GM18861 (cell line): Measurements from ENCODE around the gene GSG1.
"Not testable (repeated sequence)": the region's sequence is repeated elsewhere in the genome, so short reads cannot be mapped to it uniquely, and the experiment has no call there.

ENCODE experiments used
- ATAC-seq: cut with Tn5 transposase; IDR thresholded peaks from one replicate; pipeline ENCODE4 v1.9.1; 2021; ENCODE audit not compliant: unreplicated experiment

Gene GSG1

DNA sequence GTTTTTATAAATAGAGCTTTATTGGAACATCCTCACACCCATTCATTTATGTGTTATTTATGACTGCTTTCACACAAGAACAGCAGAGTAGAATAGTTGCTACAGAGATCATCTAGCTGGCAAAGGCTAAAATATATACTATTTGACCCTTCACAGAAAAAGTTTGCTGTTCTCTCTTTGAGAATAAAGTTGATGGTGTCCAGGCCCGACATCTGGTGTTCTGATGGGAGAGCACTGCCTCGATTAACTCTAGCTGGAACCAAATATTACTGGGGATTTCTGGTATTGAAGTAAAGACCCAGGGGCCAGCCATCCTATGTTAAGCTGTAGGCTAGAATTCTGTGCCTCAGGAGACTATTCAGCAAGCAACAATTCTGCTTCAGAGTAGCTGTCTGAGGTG lies 37.5 kb downstream of the GSG1 start:
- ATAC-seq: no peak

DNA sequence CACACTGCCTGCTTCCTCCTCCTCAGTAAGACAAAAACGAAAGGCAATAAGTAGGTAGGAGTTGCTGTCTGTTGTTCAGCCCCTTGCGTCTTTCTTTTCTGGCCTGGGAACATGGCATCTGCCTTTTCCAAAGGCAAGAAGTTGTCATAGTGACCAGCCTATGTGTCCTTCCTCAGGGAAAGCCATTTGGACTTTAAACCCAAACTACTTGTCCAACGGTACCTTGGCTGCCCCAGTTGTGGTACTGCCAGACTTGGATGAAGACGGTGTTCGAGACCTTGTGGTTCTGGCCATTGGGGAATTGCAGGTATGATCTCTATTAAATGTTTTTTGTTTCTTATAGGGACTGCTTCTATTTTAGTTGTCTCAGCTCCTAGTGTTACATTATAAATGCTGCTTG lies 40.8 kb downstream of the GSG1 start:
- no peak for ATAC-seq

DNA sequence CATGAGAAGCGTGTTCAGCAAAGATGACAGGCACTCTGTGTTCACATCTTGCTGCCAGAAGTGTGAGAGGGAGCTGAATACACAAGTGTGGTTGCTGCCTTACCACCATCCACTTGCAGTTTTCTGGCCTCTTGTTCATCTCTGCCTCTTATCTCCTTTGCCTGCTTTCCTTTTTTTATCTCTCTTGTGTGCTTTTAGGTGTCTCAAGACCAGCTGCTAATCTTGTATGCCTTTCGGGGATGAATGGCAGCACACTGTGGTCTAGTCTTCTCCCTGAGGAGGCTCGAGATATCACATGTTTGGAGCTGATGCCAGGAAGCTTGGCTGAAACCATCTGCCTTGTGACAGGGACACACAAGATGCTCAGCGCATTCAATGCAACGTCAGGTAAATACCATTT lies 42.1 kb downstream of the GSG1 start:
- no peak for ATAC-seq

DNA sequence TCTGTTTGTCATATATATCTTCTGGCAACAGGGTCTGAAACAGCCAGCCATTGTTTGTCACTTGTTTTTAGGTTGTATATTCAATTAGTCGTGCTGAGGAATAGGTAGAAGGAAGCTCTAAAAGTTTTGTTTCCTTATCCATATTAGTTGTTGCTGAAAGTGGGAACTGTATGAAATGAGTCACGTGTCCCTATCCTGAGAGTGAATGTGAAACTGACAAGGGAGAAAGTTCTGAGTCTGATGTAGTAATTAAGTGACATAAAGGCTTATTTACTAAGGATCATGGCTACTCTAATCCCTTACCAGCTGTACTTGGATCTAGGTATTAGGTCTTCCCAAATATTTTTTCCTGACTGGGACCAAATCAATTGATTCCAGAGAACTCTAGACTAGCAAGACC lies 42.9 kb downstream of the GSG1 start:
- ATAC-seq: no peak

DNA sequence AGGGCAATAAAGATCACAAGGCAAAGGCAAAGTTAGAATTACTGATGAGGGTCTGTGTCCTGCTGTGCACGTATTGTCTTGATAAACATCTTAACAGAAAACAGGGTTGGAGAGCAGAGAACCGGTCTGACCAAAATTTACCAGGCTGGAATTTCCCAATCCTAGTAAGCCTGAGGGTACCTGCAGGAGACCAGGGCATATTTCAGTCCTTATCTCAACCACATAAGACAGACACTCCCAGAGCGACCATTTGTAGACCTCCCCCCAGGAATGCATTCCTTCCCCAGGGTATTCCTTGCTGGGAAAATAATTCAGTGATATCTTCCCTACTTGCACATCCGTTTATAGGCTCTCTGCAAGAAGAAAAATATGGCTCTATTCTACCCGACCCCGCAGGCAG lies 49.9 kb downstream of the GSG1 start:
- not testable (repeated sequence) for ATAC-seq

DNA sequence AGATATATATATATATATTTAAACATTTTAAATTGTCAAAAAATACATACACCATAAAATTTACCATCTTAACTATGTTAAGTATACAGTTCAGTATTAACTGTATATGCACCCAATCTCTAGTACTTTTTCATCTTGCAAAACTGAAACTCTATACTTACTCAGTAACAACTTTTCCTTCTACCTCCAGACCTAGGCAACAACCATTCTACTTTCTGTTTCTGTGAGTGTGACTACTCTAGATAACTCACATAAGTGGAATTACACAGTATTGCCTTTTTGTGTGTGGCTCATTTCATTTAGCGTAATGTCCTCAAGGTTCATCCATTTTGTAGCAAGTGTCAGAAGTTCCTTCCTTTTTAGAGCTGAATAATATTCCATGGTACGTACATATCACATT lies 51.0 kb downstream of the GSG1 start:
- ATAC-seq: no peak

DNA sequence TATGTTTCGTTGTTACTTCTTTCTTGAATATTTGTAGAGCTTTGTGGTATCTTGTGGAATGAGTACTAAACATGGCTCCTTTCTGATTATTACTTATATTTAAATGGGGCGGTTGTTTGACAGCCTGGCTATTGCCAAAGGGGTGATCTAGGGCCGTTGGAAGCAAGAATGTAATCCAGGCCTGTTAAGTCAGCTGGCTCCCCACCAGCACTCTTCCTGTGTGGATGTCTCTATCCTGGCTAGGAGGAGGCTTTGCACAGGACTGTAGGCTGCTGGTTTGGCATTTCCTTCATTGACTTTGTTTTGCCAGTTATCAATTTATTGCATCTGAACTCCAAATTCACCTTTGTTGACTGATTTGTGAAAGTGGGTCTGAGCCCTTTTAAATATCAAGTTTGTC lies 53.7 kb downstream of the GSG1 start:
- no peak for ATAC-seq

DNA sequence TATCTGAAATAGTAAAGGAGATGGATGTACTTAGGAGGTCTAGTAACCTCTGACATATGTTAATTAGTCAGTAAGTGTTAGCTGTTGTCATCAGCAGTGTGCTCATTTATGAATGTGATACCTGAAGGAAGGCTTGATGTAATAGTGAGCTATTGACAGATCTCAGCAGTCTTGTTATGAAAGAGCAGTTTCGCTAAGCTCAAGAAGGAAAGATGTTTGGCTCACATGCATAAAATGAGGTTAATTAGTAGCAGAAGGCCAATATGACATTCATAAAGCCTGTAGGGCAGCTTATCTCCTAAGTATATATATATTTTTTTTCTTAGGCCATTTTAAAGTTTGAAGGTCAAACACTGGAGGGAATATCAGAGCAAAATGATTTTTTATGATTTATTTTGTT lies 56.5 kb downstream of the GSG1 start:
- ATAC-seq: peak; percentile 98

DNA sequence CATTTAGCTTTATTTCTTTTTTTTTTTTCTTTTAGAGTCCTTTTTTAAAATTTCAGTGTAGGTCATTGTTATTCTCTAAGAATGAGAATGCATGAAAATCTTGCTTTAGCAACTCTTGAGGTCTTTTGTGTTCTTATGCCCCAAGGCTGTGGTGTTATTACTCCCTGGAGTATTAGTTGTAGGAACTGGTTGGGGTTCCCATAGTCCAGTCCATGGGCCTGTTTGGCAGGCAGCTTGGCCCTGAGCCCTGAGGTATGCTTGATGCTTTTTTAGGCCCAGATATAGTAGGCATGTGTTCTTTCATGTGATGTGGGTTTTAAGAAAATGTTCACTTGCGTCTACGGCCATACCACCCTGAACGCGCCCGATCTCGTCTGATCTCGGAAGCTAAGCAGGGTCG lies 57.7 kb downstream of the GSG1 start:
- no peak for ATAC-seq

DNA sequence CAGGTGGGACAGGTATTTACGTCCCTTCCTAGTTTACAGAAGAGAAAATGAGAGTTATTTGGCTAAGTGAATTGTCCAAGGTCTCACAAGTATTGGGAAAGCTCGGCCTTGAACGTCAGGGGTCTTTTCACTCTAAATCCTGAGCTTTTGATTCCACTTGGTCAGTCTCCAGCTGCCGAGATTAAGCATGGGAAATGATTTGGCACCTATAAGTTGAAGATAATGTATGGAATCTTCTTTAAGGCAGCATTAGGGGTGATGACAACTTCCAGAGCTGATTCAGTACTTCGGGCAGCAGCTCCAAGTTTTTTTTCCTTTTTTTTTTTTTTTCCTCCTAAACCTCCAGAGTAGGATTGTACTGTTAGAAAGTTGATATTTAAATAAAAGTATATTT lies 58.6 kb downstream of the GSG1 start:
- no peak for ATAC-seq

DNA sequence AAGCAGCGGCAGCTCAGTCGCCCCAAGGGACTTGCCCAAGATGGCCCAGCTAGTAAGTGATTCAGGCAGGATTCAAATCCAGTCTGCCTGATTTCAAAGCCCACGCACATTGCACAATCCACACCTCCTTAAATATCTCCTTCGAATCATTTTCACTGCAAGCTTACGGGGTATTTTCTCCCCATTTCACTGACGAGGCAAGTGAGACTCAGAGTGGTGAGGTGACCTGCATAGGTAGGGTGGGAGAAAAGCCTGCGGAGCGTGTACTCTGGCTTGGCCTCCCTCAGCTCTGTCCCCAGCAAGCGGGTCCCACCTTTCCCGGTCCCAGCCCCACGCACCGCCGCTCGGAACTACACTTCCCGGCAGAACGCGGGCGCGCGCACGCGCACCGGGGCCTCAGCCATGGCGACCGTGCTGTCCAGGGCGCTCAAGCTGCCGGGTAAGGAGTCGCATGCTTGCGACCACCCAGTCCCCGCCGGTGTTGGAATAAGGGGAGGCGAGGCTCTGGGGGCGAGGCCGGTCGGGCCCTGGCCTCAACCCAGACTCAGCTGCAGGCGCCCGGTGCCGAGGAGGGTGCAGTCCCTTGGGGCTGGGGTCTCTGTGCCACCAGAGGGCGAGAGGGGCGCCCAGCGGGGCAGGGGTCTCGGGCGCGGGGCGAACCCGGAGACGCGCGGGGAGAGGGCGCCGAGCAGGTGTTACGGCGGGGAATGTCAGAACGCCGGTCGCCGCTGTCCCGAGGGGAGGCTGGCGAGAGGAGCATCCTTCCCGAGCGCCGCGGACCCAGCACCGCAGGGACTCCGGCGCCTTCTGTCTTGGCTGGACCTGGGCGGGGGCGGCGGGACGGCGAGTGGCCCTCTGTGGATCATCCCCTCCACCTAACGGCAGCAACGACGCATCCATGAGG lies 59.2 kb downstream of the GSG1 start, which contains the start of gene FAM234B:
Gene FAM234B, plus strand, starts transcription at position 380 of the 904 bp plus-strand sequence. Its CDS starts 23 bp downstream, at position 403.
- ATAC-seq: peak; percentile 43

DNA sequence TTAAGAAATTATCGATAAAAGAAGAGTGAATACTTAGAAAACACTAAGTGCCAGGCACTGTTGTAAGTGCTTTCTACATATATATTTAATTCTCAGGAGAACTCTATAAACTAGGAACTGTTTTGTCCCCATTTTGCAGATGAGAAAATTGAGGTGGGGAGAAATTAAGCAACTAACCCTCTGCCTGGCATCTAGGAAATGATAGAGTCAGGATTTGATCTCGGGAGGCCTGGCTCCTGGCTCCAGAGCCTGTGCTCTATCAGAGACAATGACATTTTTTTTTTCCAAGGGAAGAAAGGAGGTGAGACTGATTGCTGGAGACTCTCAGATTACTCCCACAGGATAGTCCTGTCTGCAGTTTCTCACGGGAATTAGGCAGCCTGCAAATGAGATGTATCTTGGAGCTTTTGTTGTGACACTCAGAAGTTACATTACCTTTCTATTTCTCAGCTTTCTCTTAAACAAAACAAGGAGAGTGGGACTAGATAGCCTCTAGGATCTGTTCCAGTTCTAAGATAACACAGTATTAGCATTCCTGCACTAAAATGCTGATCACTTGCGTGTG lies 60.7 kb downstream of the GSG1 start:
- ATAC-seq: no peak

DNA sequence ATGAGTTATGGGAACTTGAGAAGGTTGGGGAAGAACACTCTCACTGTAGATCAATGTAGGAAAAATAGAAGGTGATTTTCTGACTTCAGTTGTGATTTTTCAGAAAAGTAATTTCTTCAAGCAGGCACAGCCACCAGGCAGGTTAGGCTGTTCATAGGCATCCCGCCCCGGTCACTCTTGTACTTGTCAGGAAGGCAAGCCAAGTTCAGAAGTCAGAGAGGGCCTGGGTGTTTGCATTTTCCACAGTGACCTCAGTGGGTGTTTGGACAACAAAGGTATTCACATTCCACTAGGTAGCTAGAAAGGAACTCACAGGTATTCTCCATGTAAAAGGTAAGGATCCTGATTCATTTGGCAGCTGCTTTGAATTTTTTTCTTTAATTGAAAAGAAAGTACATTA lies 62.2 kb downstream of the GSG1 start:
- ATAC-seq: no peak

DNA sequence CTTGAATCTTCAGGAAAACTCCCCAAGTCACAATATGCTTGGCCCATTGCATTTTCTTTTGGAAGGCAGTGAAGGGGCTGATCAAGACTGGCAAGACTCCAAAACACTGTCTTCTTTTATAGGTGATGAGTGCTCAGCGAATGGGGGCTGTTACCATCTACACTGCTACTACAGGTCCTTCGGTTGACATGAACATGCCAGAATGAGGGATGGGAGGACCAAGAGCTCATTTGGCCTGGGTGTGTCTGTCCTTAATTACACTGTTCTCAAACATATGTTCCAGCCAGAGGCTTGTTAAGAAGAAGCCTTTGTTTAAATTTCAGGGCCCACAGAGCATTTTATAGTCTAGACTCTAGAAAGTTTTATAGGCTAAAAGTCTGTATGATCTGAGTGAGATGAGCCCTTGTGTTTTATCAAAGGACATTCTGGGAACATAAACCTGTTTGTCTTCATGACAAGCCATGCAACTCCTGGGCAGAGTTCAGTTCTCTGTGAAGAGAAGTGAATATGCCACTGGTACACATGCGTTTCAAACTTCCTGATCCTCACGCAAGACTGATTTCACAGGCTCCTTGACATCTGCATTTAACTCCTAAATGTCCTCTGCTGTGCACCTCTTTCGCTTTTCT lies 64.0 kb downstream of the GSG1 start:
- no peak for ATAC-seq

DNA sequence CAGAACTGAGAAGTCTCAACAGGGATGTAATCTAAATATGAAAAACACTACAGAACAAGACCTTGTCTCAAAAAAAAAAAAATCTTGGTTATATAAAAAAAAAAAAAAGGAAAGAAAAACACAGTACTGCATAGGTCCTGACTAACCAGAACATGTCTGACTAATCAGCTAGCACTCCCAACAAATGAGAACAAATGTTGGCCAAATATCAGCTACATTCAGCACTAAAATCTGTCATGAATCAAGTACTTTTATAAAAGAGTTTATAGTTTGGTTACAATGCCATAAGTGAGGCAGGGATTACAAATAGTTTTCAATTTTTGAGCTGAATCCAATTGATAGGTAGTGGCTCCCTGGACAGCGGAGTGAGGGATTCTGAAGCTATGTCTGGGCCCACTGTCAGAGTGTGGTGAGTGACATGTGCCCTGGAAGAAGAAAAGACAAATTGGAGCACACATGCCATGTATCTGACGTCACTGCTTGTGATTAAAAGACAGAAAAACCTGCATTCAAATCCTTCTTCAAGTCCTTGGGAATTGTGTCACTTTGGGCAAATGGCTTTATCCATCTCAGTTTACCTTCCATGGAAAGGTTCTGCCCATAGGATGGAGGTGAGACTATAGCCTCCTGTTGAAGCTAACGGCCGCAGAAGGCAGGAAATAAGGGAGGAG lies 64.8 kb downstream of the GSG1 start:
- no peak for ATAC-seq

DNA sequence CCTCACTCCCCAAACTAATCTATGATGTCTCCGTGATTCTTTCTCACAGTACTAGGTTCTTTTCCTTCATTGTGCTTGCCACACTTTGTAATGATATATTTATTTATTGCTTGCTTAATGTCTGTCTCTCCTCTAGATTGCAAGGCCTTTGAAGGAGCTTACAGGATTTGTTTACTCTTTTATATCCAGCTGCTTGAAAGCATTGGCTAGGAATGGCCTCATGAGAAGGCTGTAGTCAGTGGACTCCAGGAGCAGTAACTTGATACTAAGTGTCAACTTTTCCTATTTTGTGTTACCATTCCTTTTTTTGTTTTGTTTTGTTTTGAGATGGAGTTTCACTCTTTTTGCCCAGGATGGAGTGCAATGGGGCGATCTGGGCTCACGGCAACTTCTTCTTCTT lies 66.6 kb downstream of the GSG1 start:
- ATAC-seq: no peak

DNA sequence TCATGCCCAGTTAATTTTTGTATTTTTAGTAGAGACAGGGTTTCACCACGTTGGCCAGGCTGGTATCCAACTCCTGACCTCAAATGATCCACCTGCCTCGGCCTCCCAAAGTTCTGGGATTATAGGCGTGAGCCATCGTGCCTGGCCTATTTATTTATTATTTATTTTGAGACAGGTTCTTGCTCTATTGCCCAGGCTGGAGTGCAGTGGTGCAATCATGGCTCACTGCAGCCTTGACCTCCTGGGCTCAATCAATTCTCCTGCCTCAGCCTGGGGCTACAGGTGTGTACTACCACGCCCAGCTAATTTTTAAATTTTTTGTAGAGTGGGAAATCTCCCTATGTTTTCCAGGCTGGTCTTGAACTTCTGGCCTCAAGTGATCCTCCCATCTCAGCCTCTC lies 68.1 kb downstream of the GSG1 start:
- not testable (repeated sequence) for ATAC-seq
